Measurements from ENCODE around the gene PDHX.
"Not testable (repeated sequence)": the region's sequence is repeated elsewhere in the genome, so short reads cannot be mapped to it uniquely, and the experiment has no call there.

The PDHX gene

DNA sequence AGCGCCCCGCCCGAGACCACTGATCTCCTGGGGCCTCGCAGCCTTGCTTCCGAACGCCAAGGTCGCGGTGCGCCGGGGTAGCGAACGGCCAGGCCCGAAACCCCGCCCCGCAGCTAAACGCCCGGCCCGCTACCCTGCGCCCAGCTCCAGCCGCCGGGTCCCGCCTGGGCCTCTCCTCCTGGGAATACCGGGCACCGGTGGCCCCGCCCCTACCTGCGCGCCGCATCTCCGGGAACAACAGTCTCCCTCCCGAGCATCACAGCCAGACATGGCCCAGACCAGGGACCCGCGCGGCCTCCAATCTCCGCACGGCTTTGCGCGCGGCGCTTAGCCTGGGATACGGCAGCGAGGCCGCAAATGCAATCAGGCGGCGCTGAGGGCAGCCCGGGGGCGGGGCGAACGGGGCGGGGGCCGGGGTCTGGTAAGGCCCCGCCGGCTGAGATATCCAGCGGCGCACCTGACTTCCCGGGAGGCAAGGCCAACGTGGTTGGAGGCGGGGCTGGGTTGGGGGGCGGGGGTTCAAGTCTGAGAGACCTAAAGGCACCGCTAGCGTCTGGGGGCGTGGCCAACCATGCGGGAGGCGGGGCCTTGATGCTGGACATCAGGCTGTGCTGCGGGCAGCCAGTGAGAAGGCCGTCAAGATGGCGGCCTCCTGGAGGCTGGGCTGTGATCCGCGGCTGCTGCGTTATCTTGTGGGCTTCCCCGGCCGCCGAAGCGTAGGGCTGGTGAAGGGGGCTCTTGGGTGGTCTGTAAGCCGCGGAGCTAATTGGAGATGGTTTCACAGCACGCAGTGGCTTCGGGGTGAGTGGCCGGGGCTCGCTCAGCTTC is at the start of gene PDHX, which contains the start of gene APIP:
Gene PDHX (plus strand): TSS at position 604 of the 828 bp plus-strand sequence. CDS start 38 bp downstream, at position 642.
Gene APIP (minus strand): TSS at position 365 of the 828 bp plus-strand sequence. CDS start 95 bp downstream, at position 270.
- peak; percentile 93 for DNase-seq

DNA sequence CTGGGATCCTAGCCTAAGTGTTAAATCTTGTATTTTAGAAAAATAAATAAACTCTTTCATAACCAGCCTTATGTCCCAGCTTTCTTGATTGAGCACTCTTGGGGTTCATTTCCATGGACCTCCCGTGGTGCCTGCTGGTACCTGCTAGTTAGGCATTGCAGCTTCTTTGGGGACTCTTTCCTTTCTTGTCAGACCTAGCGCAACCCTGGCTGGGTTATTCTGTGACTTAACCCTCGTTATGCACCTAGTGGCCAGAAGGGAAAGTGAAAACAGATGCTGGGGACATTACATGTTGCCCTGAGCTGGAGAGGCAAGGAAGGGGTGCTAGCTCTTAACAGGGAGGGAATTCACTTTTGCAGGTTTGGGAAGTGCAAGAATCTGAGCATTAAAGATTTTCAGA is 47.0 kb upstream of the PDHX start:
- DNase-seq: no peak

DNA sequence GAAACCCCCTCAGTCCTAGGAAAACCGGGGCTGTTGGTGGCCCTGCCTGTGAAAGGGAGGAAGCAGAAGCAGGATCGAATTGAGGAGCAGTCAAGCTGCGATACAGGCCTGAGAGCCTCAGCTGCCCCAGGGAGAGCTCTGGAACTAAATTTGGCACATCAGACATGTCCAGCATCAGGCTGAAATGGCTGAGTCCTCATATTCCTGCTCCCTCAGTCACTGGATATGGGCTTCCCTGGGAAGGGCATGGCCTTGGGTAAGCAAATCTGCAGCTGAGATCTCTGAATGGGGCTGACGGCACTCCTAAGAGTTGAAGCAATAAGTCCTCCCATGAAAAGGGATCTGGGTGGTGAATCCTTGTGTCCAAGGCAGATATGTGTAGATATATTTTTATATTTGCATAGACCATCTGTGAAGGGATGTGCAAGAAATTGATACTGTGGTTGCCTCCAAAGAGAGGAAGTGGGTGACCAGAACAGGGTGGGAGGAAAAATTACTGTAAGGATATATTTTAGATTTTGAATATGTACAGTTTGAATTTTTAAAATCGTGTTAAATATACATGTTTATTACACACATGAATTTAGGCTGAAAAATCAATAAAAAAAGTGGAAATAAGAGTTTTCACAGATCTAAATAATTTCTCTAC is 45.7 kb upstream of the PDHX start:
- DNase-seq: no peak

DNA sequence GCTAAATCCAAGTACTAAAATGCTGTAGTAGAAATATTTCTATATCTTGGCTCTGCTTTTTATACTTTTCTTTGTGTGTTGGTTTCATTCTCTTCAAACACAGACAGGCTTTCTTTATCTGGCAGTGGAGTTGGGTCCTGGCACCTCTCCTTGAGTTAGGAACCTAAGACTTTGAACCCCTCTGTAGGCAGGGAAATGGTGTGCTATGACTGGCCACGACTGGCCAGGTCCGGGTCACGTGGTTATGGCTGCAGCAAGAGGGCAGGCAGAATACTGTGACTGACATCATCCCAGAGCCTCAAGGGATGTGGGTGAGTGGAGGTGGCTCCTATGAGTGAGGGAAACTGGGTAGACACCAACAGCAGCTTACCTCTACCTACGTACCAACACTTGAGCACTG is 42.2 kb upstream of the PDHX start:
- DNase-seq: no peak

DNA sequence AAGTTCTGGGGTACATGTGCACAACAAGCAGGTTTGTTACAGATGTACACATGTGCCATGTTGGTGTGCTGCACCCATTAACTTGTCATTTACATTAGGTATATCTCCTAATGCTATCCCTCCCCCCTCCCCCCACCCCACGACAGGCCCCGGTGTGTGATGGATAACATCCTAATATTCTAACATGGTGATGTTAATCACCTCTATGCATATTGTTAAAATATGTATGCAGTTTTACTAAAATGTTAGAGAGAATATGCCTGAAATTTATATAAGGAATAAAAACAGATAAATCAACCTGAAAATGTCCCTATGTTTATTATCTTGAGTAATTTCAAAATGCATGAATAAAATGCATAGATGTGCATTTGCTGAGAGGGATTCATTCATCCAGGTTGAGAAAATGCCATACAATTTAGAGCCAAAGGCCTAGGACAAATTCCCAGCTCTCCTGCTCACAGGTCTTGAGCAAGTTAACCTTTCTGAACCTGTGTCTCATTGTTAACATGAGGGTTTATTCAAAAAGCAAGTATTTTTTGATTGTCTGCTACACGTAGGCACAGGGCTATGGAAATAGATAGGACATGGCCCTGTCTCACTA is 38.9 kb upstream of the PDHX start:
- no peak for DNase-seq

DNA sequence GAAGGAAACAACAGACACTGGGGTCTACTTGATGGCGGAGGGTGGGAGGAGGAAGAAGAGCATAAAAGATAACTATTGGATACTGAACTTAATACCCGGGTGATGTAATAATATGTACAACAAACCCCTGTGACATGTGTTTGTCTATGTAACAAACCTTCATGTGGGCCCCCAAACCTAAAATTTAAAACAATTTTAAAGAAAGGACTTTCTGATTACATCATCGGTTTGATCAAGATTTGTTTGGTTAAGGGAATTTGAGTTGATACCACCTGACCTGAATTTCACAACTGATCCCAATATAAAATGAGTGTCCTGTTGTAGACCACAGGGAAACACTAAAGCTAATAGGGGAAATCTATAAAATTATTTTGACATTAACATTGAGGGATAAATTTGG is 34.5 kb upstream of the PDHX start:
- DNase-seq: no peak

DNA sequence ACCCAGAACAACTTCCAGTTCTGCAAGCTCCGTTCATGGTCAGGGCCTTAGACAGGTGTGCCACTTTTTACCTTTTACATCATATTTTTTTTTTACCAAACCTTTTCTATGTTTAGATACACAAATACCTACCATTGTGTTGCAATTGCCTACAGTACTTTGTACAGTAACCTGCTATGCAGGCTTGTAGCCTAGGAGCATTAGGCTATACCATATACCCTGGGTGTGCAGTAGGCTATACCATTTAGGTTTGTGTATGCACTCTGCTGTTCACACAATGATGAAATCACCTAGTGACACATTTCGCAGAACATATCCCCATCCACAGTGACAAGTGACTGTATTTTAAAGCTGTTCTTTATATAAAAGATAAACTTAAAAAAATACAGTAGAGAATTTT is 29.8 kb upstream of the PDHX start:
- no peak for DNase-seq

DNA sequence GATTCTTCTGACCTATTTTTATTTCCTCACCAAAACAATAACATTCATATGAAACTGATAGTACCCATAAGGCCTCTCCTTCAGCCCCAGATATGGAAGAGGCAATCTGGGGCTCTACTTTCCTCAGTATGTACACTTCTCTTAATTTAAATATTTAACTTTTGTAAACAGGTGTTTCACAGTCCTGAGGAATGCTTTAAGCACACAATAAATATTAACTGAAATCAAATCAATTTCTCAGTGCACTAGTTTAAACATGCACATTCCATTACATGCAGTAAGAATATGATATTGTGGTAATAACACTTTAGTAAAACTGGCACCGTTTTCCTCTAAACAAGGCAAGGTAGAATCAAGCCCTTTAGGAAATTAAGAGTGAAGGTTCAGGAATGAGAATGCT is 29.2 kb upstream of the PDHX start:
- DNase-seq: no peak

DNA sequence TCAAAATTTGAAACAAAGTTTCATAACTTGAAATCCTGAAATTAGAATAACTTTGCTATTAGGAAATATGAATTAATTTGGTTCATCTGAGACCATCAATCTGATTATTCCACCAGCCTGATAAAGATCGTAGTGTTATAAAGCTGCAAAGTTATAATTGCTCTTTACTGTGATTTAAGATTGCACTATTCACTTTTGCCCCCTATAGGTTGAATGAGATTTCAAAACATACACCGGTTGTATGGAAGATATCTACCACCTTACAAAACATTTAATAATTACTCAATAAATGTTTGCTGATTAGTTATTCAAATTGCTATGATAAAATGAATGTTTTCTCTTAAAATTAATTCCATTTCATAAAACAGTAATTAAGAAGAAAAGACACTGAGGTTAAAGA is 26.3 kb upstream of the PDHX start:
- no peak for DNase-seq

DNA sequence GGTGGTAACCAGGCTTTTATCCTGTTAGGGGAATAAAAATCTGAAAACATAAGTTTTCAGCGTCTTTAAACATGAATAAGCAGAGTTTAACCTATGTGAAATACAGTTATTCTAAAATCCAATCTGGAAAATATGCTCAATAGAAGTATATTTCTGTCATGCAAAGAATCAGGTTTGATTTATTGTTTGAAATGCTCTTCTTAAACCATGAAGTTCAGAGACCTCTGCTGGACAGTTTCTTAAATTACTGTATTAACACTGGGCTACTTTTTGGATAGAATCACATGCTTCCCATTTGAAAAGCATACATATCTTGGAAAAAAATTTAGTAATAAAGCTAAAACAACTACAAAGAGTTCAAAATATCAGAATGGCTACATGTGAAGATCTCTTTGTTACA is 25.6 kb upstream of the PDHX start:
- DNase-seq: peak; percentile 51

DNA sequence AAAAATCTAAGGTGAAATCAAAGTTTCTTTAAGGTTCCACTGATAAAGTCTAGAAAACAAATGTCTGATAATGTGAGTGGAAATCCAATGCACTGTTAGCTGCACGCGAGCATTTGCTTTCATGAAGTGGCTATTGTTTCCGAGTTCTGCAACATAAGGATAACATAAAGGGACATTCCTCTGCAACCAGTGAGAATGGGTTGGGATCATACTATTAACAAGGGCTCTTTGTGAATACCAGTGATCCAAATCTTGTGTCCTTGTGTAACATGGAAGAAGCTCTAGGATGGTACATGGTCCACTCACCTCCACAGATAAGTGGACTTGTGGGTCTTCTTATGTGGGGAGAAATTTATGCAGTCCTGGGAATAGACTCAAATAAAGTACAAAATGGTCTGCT is 24.8 kb upstream of the PDHX start:
- no peak for DNase-seq

DNA sequence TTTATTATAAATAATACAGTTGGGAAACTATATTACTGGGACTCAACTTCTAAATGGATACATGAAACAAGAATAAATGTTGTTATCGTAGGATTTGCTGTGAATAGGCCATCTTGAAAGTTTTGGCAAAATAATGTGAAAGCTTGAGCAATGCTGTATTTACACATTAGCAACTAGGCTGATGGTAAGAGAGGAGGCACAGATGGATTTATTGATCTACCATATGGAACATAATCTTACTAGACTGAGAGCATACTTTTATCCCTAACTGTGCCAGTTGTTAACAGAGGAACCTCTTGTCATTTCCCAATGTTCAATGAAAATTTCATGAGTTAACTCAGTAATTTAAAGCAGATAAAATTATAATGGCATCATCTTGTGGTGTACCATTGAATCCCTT is 23.0 kb upstream of the PDHX start:
- DNase-seq: no peak

DNA sequence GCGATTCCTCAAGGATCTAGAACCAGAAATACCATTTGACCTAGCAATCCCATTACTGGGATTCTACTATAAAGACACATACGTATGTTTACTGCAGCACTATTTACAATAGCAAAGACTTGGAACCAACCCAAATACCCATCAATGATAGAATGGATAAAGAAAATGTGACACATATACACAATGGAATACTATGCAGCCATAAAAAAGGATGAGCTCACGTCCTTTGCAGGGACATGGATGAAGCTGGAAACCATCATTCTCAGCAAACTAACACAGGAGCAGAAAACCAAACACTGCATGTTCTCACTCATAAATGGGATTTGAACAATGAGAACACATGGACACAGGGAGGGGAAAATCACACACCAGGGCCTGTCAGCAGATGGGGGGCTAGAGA is 20.2 kb upstream of the PDHX start:
- not testable (repeated sequence) for DNase-seq

DNA sequence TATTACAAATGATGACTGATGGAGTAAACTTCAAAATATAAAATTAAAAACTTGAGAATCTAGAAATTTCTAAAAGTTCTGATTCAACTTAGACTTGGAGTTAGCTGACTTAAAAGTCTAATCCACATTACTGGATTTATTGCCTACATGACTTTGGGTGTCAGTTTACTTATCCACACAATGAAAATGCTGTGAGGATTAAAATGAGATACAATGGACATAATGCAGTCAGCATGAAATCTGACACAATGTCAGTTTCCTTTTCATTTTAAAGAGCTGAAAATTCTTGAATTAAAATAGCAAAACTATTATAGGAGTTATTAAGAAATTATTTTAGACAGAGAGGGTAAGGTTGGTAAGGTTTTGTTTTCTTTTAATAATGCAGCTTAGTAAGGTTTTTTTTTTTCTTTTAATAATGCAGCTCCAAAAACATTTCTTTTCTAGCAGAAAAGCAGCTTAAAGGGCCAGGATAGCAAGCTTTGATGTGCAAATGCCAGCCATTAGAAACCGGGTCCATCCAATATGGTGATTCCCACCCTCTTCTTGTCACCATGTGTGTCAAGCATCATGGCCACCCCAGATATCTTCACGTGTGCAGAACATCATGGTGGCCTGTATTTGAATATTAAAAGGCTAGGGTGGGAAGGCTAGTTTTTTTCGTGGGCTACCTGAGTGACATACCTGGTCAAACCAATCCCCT is 19.1 kb upstream of the PDHX start:
- DNase-seq: no peak

DNA sequence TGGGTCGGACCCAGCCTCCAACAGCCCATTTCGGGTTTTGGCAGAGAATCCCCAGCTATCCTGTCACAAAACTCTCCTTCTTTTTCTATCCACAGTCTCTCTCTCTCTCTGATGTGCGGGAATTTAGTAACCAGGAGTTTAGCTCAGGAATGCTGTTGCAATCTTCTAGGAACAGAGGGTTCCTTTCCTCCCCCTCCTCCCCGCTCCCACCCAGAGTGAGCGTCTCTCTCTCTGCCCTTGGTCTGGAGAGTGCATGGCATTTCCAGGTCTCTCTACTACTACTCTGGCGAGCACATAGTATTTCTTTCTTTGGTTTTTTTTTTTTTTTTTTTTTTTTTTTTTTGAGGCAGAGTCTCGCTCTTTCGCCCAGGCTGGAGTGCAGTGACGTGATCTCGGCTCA is 17.9 kb upstream of the PDHX start:
- no peak for DNase-seq

DNA sequence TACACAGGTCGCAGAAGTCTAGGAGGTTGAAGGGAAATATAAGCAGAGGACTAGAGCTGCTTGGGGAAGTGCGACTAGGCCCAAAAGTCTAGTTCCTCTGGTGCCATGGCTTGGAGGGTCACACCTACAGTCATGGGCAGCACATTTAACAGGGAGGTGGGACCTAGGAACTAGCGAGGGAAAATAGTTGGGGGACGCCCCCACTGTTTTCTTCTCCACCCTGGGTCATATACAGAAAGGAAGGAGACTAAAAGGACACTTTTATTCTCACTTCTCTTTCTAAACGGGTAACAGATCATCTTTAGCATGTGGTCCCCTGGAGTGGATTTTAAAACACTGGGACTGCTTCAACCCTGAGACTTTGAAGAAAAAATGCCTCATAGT is 16.8 kb upstream of the PDHX start:
- DNase-seq: no peak

DNA sequence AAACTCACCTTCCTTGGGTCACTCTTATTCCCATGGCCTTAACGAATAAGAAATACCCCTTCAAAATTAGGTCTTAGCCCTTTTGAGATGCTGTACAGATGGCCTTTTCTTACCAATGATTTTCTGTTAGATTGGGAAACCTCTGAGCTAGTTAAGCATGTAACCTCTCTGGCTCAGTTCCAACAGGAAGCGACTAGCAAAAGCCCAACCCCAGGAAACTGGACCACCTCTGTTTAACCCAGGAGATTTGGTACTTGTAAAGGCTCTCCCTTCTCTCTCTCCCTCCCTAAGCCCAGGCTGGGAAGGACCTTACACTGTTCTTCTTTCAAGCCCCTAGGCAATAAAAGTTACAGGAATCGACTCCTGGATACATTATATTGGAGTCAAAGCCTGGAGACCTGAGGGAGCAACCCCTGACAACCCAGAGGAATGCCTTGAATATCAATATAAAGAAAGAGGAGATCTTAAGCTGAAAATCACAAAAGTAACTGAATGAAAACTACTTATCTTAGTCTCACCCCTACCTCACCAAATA is 11.9 kb upstream of the PDHX start:
- no peak for DNase-seq

DNA sequence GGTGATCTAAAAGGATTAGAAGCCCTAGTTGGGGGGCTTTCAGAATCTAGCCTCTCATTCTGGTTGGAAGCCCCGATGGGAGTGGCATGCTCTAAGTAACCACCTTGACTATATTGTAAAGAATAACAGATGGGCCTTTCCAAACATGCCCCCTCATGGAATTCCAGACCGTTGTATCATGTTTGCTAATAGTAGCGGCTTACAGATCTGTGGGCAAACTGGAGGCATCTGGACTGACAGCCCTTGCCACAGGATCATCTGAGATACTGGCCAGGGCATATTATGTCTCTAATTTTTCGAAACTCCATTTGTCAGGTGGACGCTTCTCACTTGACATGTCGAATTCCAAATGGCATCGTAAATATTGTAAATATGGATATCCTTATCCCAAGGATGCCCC is 10.8 kb upstream of the PDHX start:
- DNase-seq: no peak

DNA sequence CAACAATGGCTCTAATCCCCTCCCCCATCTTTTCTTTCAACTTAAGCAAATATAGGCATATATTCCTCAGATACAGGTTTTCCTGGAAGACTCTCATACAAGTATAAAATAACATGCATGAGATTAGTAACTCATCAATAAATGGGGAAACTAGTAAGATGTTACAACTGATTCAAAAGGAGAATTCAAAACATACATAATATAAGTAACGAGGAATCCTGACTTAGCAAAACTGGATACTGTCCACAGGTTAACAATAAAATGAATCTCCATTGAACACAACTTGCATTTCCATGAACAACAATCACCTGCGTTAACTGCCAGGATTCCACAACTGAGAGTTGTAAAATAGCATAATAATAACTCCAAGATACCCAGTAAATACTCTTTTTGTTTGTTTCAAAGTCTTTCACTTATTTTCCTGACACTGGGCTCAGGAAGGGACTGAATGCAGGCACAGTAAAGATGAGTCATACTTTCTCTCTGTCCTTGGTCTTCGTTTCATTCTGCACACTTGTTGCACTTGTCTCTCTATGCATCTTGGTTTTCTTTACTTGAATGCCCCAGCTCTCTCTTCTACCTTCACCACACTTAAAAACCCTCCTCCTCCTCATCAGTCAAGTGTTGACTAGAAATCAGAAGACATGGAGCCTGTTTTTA is 8.4 kb upstream of the PDHX start:
- DNase-seq: no peak

DNA sequence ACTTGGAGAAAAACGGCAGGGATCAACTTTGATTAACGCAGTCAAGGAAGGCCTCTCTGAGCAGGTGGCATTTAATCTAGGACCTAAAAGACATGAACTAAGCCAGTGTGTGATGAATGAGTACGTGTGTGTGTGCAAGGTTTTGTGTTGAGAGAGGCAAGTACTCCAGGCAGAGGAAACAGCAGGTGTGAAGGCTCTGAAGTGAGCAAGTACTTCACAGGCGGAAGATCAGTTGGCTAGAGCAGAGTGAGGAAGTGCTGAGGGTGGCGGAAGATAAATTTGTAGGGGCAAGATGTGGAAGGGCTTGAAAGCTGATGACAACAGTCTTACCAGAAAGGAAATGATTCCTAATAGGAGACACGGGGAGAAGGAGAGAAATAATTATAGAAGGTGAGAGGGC is 7.0 kb upstream of the PDHX start:
- no peak for DNase-seq

DNA sequence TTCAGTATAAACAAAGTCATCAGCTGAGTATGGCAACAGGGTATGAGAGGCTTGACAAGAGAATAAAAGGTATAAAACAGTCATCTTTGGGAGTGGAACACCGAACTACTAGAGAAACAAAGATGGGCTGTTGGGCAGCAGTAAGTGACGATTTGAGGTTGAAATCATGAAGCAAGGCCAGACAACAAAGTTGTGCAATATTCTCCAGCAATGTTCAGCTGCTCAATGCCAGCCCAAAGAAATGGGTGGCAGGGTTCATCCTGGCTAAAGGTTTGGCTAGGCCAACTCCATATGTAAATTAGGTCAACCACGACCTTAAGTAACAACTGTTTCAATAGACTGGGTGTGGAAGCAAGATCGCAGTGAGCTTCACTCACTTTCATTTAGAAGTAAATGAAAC is 6.5 kb upstream of the PDHX start:
- no peak for DNase-seq

DNA sequence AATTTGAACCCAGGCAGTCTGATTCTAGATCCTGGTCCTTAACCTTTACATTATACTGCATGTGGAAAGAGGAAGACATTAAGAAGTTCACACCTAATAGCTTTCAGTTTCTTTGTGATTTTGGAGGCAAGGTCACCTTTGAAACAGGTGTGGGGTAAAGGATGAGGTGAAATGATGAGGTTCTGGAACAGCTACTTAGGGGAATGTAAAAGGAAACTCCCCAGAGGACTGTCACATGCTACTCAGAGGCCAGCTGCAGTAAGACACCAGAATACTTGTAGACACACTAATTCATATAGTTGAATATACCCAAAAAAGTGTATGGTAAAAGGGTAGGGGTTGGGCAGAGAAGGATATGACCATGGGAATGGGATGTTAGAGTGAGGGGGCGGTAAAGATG is 5.6 kb upstream of the PDHX start:
- no peak for DNase-seq

DNA sequence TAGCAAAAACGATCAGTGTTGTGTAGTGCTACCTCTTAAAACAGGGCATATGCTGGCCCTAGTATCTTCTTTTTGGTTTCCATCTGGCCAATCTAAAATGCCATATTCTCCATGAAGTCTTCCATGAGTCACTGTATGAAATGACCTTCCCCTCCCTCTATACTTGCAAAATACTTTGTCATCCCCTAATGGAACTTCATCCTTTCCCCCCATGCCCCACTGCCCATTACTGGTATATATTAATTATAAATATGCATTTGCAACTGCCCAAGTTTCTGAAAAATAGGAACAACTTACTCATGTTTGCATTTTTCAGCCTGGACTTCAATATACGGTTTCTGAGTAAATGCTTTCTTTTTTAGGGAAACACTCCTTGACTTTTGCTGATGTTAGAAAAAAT is 4.7 kb upstream of the PDHX start:
- DNase-seq: no peak

All from NCI-H1105 treated with DMSO at 0.1 percent for 48 hours (cell line).